Uterus (tissue), 2 donors: ENCODE results near the gene FHAD1.

ENCODE experiments used
- POLR2A ChIP-seq, 2 donors: fragments of 450-650 bp; IDR thresholded peaks; one replicate each; pipeline ENCODE4 v1.6.1; 2016; ENCODE audit warnings: antibody characterized with exemption in 2 of 2, mild to moderate bottlenecking in 1 of 2, moderate library complexity in 1 of 2
- TF ChIP-seq, protein P1 (sequence below), 4 experiments: fragments of 200-600 bp in 2 of 4; fragments of 450-650 bp in 2 of 4; sonication (generic) in 2 of 4; IDR thresholded peaks; one replicate each; pipeline ENCODE4 v1.5.1; 2016 to 2019; ENCODE audit warnings: antibody characterized with exemption in 4 of 4, mild to moderate bottlenecking in 2 of 4, moderate library complexity in 1 of 4

DNA sequence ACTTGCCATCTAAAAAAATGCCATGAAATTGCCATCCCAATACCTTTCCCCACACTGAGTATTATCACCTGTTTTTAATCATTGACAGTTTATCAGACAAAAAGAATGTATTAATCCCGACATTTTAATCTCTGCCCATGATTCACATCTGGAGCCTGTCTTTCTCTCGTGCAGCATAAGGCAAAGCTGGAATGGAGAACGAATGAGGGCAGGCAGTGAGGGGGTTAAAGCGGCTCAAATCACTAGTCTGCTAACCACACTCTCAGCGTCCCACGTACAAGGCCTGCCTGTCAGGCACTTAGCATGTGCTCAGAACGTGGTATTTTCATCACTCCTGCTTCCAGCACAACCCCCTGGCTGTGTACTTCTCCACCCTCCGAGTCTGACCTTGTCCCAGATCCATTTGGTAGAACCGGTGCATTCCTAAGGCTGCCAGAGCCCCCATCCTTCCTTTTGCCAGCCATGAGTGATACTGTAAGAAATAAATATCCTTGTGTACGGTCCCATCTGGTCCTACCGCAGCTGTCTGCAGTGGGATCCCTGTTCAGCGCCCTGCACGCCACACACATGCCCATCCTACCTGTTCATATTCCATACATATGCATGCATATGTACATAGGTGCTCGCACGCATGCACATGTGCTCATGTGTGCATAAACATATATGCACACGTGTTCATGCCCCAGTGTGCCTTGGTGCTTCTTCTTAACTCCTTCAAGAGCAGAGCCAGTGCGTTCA, 34.6 kb upstream of the FHAD1 start:
- TF ChIP-seq, protein P1, sequence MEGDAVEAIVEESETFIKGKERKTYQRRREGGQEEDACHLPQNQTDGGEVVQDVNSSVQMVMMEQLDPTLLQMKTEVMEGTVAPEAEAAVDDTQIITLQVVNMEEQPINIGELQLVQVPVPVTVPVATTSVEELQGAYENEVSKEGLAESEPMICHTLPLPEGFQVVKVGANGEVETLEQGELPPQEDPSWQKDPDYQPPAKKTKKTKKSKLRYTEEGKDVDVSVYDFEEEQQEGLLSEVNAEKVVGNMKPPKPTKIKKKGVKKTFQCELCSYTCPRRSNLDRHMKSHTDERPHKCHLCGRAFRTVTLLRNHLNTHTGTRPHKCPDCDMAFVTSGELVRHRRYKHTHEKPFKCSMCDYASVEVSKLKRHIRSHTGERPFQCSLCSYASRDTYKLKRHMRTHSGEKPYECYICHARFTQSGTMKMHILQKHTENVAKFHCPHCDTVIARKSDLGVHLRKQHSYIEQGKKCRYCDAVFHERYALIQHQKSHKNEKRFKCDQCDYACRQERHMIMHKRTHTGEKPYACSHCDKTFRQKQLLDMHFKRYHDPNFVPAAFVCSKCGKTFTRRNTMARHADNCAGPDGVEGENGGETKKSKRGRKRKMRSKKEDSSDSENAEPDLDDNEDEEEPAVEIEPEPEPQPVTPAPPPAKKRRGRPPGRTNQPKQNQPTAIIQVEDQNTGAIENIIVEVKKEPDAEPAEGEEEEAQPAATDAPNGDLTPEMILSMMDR (IDR thresholded peaks at IDR 0.05), result no peak
- TF ChIP-seq POLR2A (IDR thresholded peaks at IDR 0.05), result no peak
